Endothelial cell of umbilical vein (primary cell): ENCODE results near the gene EFNA5.

Source experiments
- EZH2 ChIP-seq: IDR thresholded peaks from 2 replicates; pipeline ENCODE4 v1.6.1; 2012; ENCODE audit warnings: borderline replicate concordance, low read depth, mild to moderate bottlenecking, moderate library complexity, low read length, inconsistent platforms; ENCODE audit not compliant: severe bottlenecking
- POLR2A ChIP-seq: IDR thresholded peaks from 2 replicates; pipeline ENCODE4 v1.6.1; 2012; ENCODE audit warnings: low read depth, mild to moderate bottlenecking, control low read depth, low read length

DNA sequence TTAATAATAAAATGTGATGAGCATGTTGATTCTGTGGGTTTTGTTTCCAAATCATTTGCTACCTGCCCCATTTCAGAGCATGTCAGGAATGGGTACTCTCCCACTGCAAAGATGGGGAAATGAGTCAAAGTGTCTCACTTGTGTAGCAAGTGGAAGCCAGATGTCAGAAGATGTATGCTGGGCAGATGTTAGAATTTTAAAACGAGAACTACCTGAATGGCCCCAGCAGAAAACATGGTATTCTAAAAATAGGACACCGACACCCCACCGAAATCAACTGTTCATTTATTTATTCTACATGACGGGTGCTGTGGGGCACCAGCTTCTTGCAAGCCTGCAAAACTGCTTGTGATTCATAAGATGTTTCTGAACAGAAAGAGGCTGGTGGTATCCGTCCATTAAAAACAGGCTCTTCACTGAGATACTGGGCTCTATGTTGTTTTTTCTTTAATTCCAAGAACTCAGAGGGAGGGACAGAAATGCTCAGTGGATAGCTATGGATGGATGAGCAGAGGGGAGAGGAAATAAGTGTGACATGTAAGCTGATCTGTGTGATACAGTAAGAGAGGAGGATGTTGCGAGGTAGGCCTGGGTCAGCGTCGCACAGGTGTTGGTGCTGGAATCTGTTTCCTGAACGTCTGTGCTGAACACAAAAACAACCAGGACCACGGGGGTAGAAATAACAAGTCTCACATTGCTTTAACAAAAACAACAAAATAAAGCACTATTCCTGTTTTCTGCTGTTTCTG lies 157.2 kb downstream of the EFNA5 start:
- TF ChIP-seq POLR2A (no peak), EZH2 (no peak)
